HG02938 (cell line): ENCODE results near the gene CRIP1.

Experiments
- ATAC-seq: cut with Tn5 transposase; IDR thresholded peaks from one replicate; pipeline ENCODE4 v1.9.1; 2021; ENCODE audit warnings: mild to moderate bottlenecking, moderate library complexity; ENCODE audit not compliant: unreplicated experiment

The CRIP1 gene

GRCh38 chr14:105480199-105480746 lies 6.4 kb upstream of the CRIP1 start:
- no peak for ATAC-seq

GRCh38 chr14:105480807-105481801 lies 5.6 kb upstream of the CRIP1 start:
- peak; percentile 40 for ATAC-seq

- ATAC-seq = peak; percentile 58
These were observed 4.7 kb upstream of the CRIP1 start for GRCh38 chr14:105481886-105482457.

- no peak for ATAC-seq
These were observed 4.1 kb upstream of the CRIP1 start for GRCh38 chr14:105482486-105483110.

GRCh38 chr14:105483300-105484068 lies 3.2 kb upstream of the CRIP1 start:
- ATAC-seq = no peak

GRCh38 chr14:105484069-105484996 lies 2.4 kb upstream of the CRIP1 start:
- no peak for ATAC-seq

- no peak for ATAC-seq
These were observed 1.7 kb upstream of the CRIP1 start for GRCh38 chr14:105484997-105485393.

- no peak for ATAC-seq
These were observed 935 bp upstream of the CRIP1 start for GRCh38 chr14:105485739-105486162.

- no peak for ATAC-seq
These were observed 325 bp downstream of the CRIP1 start for GRCh38 chr14:105486974-105487448.

GRCh38 chr14:105487449-105487985 lies 831 bp downstream of the CRIP1 start:
- ATAC-seq = no peak

GRCh38 chr14:105487986-105488777 lies 1.5 kb downstream of the CRIP1 start:
- no peak for ATAC-seq

GRCh38 chr14:105488781-105489541 lies 2.3 kb downstream of the CRIP1 start:
- ATAC-seq = no peak

- ATAC-seq = no peak
These were observed 3.0 kb downstream of the CRIP1 start for GRCh38 chr14:105489542-105490266.

- no peak for ATAC-seq
These were observed 3.5 kb downstream of the CRIP1 start for GRCh38 chr14:105490267-105490571.

GRCh38 chr14:105490572-105491365 lies 4.1 kb downstream of the CRIP1 start, which contains the start of gene TEDC1:
Gene TEDC1 (plus strand): TSS chr14:105491246. CDS start chr14:105491376, 130 bp downstream.
- peak; percentile 71 for ATAC-seq

- ATAC-seq = no peak
These were observed 4.8 kb downstream of the CRIP1 start for GRCh38 chr14:105491366-105491973.
